ENCODE data around the gene RAB11FIP5. TPM values are rescaled to one million over a fixed set of nuclear protein-coding genes. Genes with fewer than 3 reads are reported as not detected.
"Not testable (repeated sequence)": the region's sequence is repeated elsewhere in the genome, so short reads cannot be mapped to it uniquely, and the experiment has no call there.

The RAB11FIP5 gene
- total and polyA plus RNA-seq, 7 experiments from 2014 or later = 5.6 to 13.2 (median 11.2) TPM

DNA sequence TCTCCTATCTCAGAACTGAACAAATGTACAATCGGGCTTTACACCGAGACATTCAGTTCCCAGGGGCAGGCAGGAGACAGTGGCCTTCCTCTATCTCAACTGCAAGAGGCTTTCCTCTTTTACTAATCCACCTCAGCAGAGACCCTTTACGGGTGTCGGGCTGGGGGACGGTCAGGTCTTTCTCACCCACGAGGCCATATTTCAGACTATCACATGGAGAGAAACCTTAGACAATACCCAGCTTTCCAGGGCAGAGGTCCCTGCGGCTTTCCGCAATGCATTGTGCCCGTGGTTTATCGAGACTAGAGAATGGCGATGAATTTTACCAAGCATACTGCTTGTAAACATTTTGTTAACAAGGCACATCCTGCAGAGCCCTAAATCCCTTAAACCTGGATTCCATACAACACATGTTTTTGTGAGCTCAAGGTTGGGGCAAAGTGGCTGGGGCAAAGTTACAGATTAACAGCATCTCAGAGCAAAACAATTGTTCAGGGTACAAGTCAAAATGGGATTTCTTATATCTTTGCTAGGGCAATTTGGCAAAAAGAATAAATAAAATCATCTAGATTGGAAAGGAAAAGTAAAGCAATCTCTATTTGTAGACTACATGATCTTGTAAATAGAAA lies 7.0 kb upstream of the RAB11FIP5 start:
- intact Hi-C loops (cut with micrococcal nuclease); H3K4me3 Mint-ChIP-seq: not testable (repeated sequence)

DNA sequence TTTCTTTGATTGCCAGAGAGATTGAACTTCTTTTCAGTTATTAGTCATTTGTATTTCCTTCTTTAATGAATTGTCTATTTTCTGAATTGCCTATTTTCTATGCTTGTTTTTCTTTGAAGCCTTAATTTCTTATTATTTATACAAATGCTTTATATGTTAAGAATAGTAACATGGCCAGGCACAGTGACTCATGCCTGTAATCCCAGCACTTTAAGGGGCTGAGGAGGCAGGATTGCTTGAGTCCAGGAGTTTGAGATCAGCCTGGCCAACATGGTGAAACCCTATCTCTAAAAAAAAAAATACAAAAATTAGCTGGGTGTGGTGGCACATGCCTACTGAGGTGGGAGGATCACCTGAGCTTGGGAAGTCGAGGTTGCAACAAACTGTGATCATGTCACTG lies 4.7 kb upstream of the RAB11FIP5 start:
- Mint-ChIP-seq H3K27me3 (peaks cover under 1 to 24% (median 5%) of the 10 kb centered on the region in 5 donors), H3K4me3 (no peak overlapping the region), H3K27ac (no peak overlapping the region), H3K4me1 (peaks cover 0 to 4% (median 0%) of the 10 kb centered on the region in 7 donors), H3K9me3 (no peaks in the 10 kb centered on the region), H3K36me3 (no peaks in the 10 kb centered on the region)
- ChIA-PET POLR2A (interaction anchor here (0.6 kb wide), 1 partner anchor 159 kb away, joined by 3 read pairs; no protein-coding TSS in a partner anchor), CTCF (no interaction called here)
- ATAC-seq = no peak
- Histone ChIP-seq H3K36me3 (ENCODE audit: control insufficient read depth in 2 of 3, insufficient read depth in 3 of 3, low read length in 3 of 3) (no peaks in the 10 kb centered on the region), H3K4me1 (ENCODE audit: control insufficient read depth in 2 of 2, insufficient read depth in 2 of 2, low read length in 2 of 2) (no peaks in the 10 kb centered on the region), H3K4me3 (ENCODE audit: low read length) (no peak overlapping the region), H3K9me3 (ENCODE audit: control insufficient read depth in 2 of 3, low read length in 3 of 3) (no peaks in the 10 kb centered on the region), H3K27me3 (ENCODE audit: control insufficient read depth in 2 of 2, insufficient read depth in 2 of 2, low read length in 2 of 2) (no peaks in the 10 kb centered on the region), H3K27ac (ENCODE audit: low read depth, low read length) (no peak overlapping the region)
- DNase-seq = no peak
- intact Hi-C loops (cut with micrococcal nuclease) = no loop called here

More for the DNA sequence above, 7.0 kb upstream of the RAB11FIP5 start:
- H3K27me3 Mint-ChIP-seq = peaks cover 16 to 32% (median 18%) of the 10 kb centered on the region in 5 donors
- H3K27ac ChIP-seq (ENCODE audit: low read depth, low read length); POLR2A ChIA-PET; H3K4me1 ChIP-seq (ENCODE audit: control insufficient read depth in 2 of 2, insufficient read depth in 2 of 2, low read length in 2 of 2); H3K36me3 Mint-ChIP-seq; ATAC-seq; H3K9me3 ChIP-seq (ENCODE audit: control insufficient read depth in 2 of 3, low read length in 3 of 3); H3K27ac Mint-ChIP-seq; H3K4me3 ChIP-seq (ENCODE audit: low read length); DNase-seq; H3K4me1 Mint-ChIP-seq; CTCF ChIA-PET; H3K9me3 Mint-ChIP-seq; H3K27me3 ChIP-seq (ENCODE audit: control insufficient read depth in 2 of 2, insufficient read depth in 2 of 2, low read length in 2 of 2); H3K36me3 ChIP-seq (ENCODE audit: control insufficient read depth in 2 of 3, insufficient read depth in 3 of 3, low read length in 3 of 3): not testable (repeated sequence)

DNA sequence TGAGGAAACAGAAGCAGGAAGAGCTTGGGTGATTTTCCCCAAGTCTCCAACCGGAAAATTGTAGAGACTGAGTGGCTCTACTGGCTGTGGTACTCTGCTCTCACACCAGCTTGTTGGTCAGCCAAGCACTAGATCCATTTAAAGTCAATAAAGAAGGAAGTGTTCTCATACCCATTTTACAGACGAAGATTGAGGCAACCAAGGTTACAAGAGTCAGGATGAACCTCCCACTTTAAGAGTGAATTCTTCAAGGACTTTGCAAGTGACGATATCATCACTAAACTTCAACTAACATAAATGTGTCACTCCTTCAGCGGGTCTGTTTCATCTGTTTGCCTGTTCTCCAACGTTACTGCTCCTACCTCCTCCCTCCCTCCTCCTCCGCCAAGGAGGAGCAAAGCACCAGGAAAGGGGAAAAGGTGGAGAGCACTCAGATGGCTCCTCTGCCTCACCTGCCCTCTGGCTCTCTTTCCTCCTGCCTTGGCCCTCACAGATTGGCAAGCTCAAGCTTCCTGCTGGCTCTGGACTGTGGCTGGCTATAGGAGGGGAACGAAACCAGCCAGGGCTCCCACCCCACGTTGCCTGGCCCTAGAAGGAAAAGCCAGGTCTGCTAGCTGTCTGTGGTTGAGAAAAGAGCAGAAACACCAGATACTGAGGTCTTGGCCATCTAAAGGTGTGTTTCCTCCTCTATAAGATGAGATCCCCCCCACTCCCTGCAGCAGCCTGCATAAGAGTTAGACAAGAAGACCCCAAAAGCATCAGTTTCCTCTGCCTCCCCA lies 3.6 kb upstream of the RAB11FIP5 start:
- Histone ChIP-seq H3K9me3 (ENCODE audit: control insufficient read depth in 2 of 3, low read length in 3 of 3) (no peaks in the 10 kb centered on the region), H3K27ac (ENCODE audit: low read depth, low read length) (no peak overlapping the region), H3K36me3 (ENCODE audit: control insufficient read depth in 2 of 3, insufficient read depth in 3 of 3, low read length in 3 of 3) (no peaks in the 10 kb centered on the region), H3K4me1 (ENCODE audit: control insufficient read depth in 2 of 2, insufficient read depth in 2 of 2, low read length in 2 of 2) (peaks cover 4 to 7% of the 10 kb centered on the region in 2 donors), H3K27me3 (ENCODE audit: control insufficient read depth in 2 of 2, insufficient read depth in 2 of 2, low read length in 2 of 2) (no peaks in the 10 kb centered on the region), H3K4me3 (ENCODE audit: low read length) (no peak overlapping the region)
- H3K27me3 Mint-ChIP-seq = peaks cover 0 to 22% (median 5%) of the 10 kb centered on the region in 5 donors
- ATAC-seq = no peak
- ChIA-PET POLR2A (no interaction called here), CTCF (no interaction called here)
- H3K36me3 Mint-ChIP-seq = no peaks in the 10 kb centered on the region
- H3K4me3 Mint-ChIP-seq = no peak overlapping the region
- DNase-seq = no peak
- H3K9me3 Mint-ChIP-seq = no peaks in the 10 kb centered on the region
- intact Hi-C loops (cut with micrococcal nuclease) = no loop called here
- H3K27ac Mint-ChIP-seq = no peak overlapping the region
- H3K4me1 Mint-ChIP-seq = peaks cover under 1 to 12% (median 8%) of the 10 kb centered on the region in 7 donors

DNA sequence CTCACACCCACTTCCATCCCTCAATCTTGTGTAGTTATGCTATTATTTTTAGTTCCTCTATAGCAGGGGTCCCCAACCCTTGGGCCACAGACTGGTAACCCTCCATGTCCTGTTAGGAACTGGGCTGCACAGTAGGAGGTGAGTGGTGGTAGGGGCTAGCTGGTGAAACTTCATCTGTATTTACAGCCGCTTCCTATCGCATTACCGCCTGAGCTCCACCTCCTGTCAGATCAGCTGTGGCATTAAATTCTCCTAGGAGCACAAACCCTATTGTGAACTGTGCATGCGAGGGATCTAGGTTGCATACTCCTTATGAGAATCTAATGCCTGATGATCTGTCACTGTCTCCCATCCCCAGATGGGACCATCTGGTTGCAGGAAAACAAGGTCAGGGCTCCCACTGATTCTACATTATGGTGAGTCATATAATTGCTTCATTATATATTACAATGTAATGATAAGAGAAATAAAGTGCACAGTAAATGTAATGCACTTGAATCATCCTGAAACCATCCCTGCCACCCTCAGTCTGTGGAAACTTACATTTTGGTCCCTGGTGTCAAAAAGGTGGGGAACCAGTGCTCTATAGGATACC lies 1.6 kb upstream of the RAB11FIP5 start:
- ATAC-seq (no peak), DNase-seq (no peak)
- intact Hi-C loops (cut with micrococcal nuclease) = loop anchor here (5.0 kb wide), 2 partner anchors 178 to 273 kb away; partner anchors contain the start of genes ALMS1 (in 2 of the 2) and EGR4 (in 1 of the 2)
- Histone ChIP-seq H3K36me3 (ENCODE audit: control insufficient read depth in 2 of 3, insufficient read depth in 3 of 3, low read length in 3 of 3) (no peaks in the 10 kb centered on the region), H3K27me3 (ENCODE audit: control insufficient read depth in 2 of 2, insufficient read depth in 2 of 2, low read length in 2 of 2) (no peaks in the 10 kb centered on the region), H3K4me1 (ENCODE audit: control insufficient read depth in 2 of 2, insufficient read depth in 2 of 2, low read length in 2 of 2) (peaks cover 4 to 13% of the 10 kb centered on the region in 2 donors), H3K9me3 (ENCODE audit: control insufficient read depth in 2 of 3, low read length in 3 of 3) (no peaks in the 10 kb centered on the region), H3K27ac (ENCODE audit: low read depth, low read length) (no peak overlapping the region), H3K4me3 (ENCODE audit: low read length) (no peak overlapping the region)
- Mint-ChIP-seq H3K4me3 (peak overlapping the region; percentile 50 to 85 (median 70)), H3K27ac (peak overlapping the region in 8 of 9 donors; percentile 13 to 67 (median 40)), H3K36me3 (peaks cover 0 to 1% (median 0%) of the 10 kb centered on the region in 5 donors), H3K27me3 (peaks cover 0 to 17% (median 0%) of the 10 kb centered on the region in 5 donors), H3K4me1 (peaks cover 9 to 28% (median 22%) of the 10 kb centered on the region in 7 donors), H3K9me3 (no peaks in the 10 kb centered on the region)
- POLR2A ChIA-PET = interaction anchor here (1.3 kb wide), 1 partner anchor 43 kb away, joined by 5 read pairs; the partner anchor contains the start of gene SFXN5
- CTCF ChIA-PET = interaction anchor here (1.2 to 1.6 kb wide), 2 partner anchors 30 to 63 kb away, joined by 3 read pairs; no protein-coding TSS in a partner anchor

DNA sequence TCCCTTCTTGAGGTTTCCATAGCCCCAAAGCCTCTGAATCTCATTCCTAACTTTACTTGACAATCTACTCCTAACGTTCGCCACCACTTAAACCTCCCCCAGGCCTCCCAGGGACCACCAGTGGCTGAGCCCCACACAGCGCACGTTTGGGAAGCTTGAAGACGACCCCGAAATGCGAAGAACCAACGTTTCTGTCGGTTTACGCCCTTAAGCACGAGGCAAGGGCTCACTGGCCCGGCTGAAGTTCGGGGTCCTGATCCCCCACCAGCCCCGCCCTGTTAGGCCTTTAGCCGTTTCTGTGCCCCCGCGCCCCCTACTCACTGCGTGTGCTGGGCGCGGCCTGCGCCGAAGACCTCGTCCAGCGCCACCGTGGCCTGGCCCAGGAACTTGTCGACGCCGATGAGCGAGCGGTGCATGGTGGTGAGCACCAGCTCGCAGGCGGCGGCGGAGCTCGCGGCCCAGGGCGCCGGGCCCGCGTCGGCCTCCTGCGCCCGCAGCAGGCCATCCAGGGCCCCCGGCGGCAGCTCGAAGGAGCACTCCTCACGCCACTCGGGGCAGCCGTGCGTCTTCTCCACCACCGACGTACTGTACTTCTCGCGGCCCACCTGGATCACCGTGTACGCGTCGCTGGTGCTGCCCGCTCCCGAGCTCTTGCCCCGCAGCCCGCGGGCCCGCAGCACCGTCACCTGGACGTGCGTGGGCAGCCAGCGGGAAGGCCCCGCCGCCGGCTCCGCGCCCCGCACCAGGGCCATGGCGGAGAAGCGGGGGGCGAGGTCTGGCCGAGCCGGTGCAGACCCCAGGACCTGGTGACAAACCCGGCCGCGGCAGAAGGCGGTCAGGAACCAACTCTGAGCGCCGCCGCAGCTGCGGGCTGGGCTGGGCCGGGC lies 479 bp downstream of the RAB11FIP5 start:
- peak overlapping the region; percentile 80 to 92 (median 88) for H3K4me3 Mint-ChIP-seq
- H3K9me3 Mint-ChIP-seq = no peaks in the 10 kb centered on the region
- DNase-seq (peak; percentile 15 to 43 (median 37)), ATAC-seq (peak; percentile 32)
- Histone ChIP-seq H3K4me3 (ENCODE audit: low read length) (peak overlapping the region; percentile 68), H3K36me3 (ENCODE audit: control insufficient read depth in 2 of 3, insufficient read depth in 3 of 3, low read length in 3 of 3) (no peaks in the 10 kb centered on the region), H3K4me1 (ENCODE audit: control insufficient read depth in 2 of 2, insufficient read depth in 2 of 2, low read length in 2 of 2) (peaks cover 4 to 13% of the 10 kb centered on the region in 2 donors), H3K9me3 (ENCODE audit: control insufficient read depth in 2 of 3, low read length in 3 of 3) (no peaks in the 10 kb centered on the region), H3K27ac (ENCODE audit: low read depth, low read length) (peak overlapping the region; percentile 61), H3K27me3 (ENCODE audit: control insufficient read depth in 2 of 2, insufficient read depth in 2 of 2, low read length in 2 of 2) (no peaks in the 10 kb centered on the region)
- peak overlapping the region in 8 of 9 donors; percentile 41 to 81 (median 74) for H3K27ac Mint-ChIP-seq
- intact Hi-C loops (cut with micrococcal nuclease) = loop anchor here (1.0 to 5.0 kb wide), 5 partner anchors 41 to 275 kb away; partner anchors contain the start of genes ALMS1 (in 2 of the 2), CCT7 (in 1 of the 2), EGR4 (in 1 of the 2) and SFXN5 (in 1 of the 2)
- ChIA-PET CTCF (interaction anchor here (0.5 to 1.5 kb wide), 3 partner anchors 16 to 100 kb away, joined by 3 to 5 read pairs (median 4); no protein-coding TSS in a partner anchor), POLR2A (interaction anchor here (1.0 to 2.2 kb wide), 3 partner anchors 41 to 101 kb away, joined by 4 to 7 read pairs (median 7); partner anchors contain the start of genes SFXN5 and SMYD5)
- H3K27me3 Mint-ChIP-seq = peaks cover 0 to 14% (median 0%) of the 10 kb centered on the region in 5 donors
- peaks cover 10 to 34% (median 30%) of the 10 kb centered on the region in 7 donors for H3K4me1 Mint-ChIP-seq
- H3K36me3 Mint-ChIP-seq = peaks cover 0 to 1% (median 0%) of the 10 kb centered on the region in 5 donors

All from naive thymus-derived CD4-positive, alpha-beta T cell (primary cell).